PC-3 (cell line): ENCODE data around the gene OBP2A. TPM values are rescaled to one million over a fixed set of nuclear protein-coding genes. Genes with fewer than 3 reads are reported as not detected.

Experiments used
- ATAC-seq: fragments of 200-7000 bp; cut with Tn5 transposase; 2 replicates; pipeline ENCODE4 v1.9.1; 2020; ENCODE audit warnings: mild to moderate bottlenecking, moderate library complexity
- BruUV-seq: library from RNA; stranded (reverse); fragments of 400-500 nt; replicated peaks from 2 replicates; lab custom pipeline; 2021; lab: Mats Ljungman, UMichigan
- CTCF ChIA-PET: fragments of 300-600 bp; sonication (Branson Sonifier 250); formaldehyde crosslinking; loops from one replicate; lab custom pipeline; 2022; ENCODE audit warnings: antibody characterized with exemption; lab: Charles Lee
- POLR2A ChIA-PET: fragments of 300-600 bp; sonication (Branson Sonifier 250); formaldehyde crosslinking; loops from one replicate; lab custom pipeline; 2022; ENCODE audit warnings: antibody characterized with exemption; ENCODE audit not compliant: unreplicated experiment; lab: Charles Lee
- DNase-seq: peaks from one replicate; pipeline ENCODE4 v3.0.0-alpha.2; 2015
- H2AFZ ChIP-seq: fragments of 300-600 bp; sonication (generic); 2 replicates; pipeline ENCODE4 v1.6.0; 2016; ENCODE audit warnings: antibody characterized with exemption, low read length
- H3F3A ChIP-seq: fragments of 300-600 bp; sonication (generic); one replicate; pipeline ENCODE4 v1.6.0; 2017; ENCODE audit warnings: antibody characterized with exemption, low read length, control low read depth, mild to moderate bottlenecking; ENCODE audit not compliant: unreplicated experiment
- H3K27ac ChIP-seq: fragments of 300-600 bp; sonication (generic); 2 replicates; pipeline ENCODE4 v1.5.1; 2016; ENCODE audit warnings: mild to moderate bottlenecking, low read length
- H3K27me3 ChIP-seq: fragments of 300-600 bp; sonication (generic); 2 replicates; pipeline ENCODE4 v1.6.1; 2016; ENCODE audit warnings: low read length, mixed read lengths
- H3K36me3 ChIP-seq: fragments of 300-600 bp; sonication (generic); 2 replicates; pipeline ENCODE4 v1.6.1; 2016; ENCODE audit warnings: low read depth, mixed run types, low read length, mixed read lengths
- H3K4me1 ChIP-seq: fragments of 300-600 bp; sonication (generic); 2 replicates; pipeline ENCODE4 v1.5.1; 2016; ENCODE audit warnings: low read length; ENCODE audit not compliant: insufficient read depth
- H3K4me2 ChIP-seq: fragments of 300-600 bp; sonication (generic); 2 replicates; pipeline ENCODE4 v1.6.0; 2016; ENCODE audit warnings: low read length
- H3K4me3 ChIP-seq: fragments of 300-600 bp; sonication (generic); 2 replicates; pipeline ENCODE4 v1.5.1; 2016; ENCODE audit warnings: mild to moderate bottlenecking, low read length, mixed read lengths
- H3K79me2 ChIP-seq: fragments of 300-600 bp; sonication (generic); 2 replicates; pipeline ENCODE4 v1.6.1; 2017; ENCODE audit warnings: low read length, mixed read lengths
- H3K9ac ChIP-seq: fragments of 300-600 bp; sonication (generic); 2 replicates; pipeline ENCODE4 v1.6.0; 2016; ENCODE audit warnings: mild to moderate bottlenecking, low read length
- H3K9me2 ChIP-seq: fragments of 300-600 bp; sonication (generic); replicated peaks from 2 replicates; pipeline ENCODE4 v1.6.1; 2016; ENCODE audit warnings: mixed run types, low read length, mixed read lengths
- H3K9me3 ChIP-seq: fragments of 300-600 bp; sonication (generic); 2 replicates; pipeline ENCODE4 v1.6.1; 2016; ENCODE audit warnings: low read length, mixed read lengths
- H4K20me1 ChIP-seq: fragments of 300-600 bp; sonication (generic); 2 replicates; pipeline ENCODE4 v1.6.1; 2016; ENCODE audit warnings: low read length, mixed read lengths
- CTCF ChIP-seq: fragments of 300-600 bp; sonication (generic); conservative IDR thresholded peaks from 2 replicates; pipeline ENCODE4 v1.5.1; 2017; ENCODE audit warnings: antibody characterized with exemption, low read depth, mild to moderate bottlenecking, low read length
- EZH2 ChIP-seq: fragments of 300-600 bp; sonication (generic); IDR thresholded peaks from one replicate; pipeline ENCODE4 v1.6.1; 2017; ENCODE audit warnings: antibody characterized with exemption, mild to moderate bottlenecking, low read length; ENCODE audit not compliant: unreplicated experiment
- EZH2phosphoT487 ChIP-seq: fragments of 300-600 bp; sonication (generic); IDR thresholded peaks from 2 replicates; pipeline ENCODE4 v1.6.1; 2018; ENCODE audit warnings: mild to moderate bottlenecking, antibody characterized with exemption, low read length, borderline replicate concordance
- intact Hi-C: fragments of 100-400 bp; cut with micrococcal nuclease; formaldehyde crosslinking; loops from 2 replicates; pipeline ENCODE4 v1.9.0; 2023
- total RNA-seq: library from RNA; depleted of rRNA; stranded (reverse); fragments of >200 nt; gene quantifications from 2 replicates; pipeline ENCODE4 v1.2.3, GENCODE V29; 2014

OBP2A gene
- total RNA-seq, 1 experiment from 2014 or later, result not detected

- H3K27me3 ChIP-seq, result peaks cover 15% of the 10 kb centered on the region; the same call in 1 of the 2 replicates
- H2AFZ ChIP-seq, result no peak overlapping the region
- BruUV-seq, result no TSS peak
- no peaks in the 10 kb centered on the region for H3K9me2 ChIP-seq
- no peak overlapping the region for H3K4me2 ChIP-seq
- H3K9me3 ChIP-seq, result no peaks in the 10 kb centered on the region
- H3K27ac ChIP-seq, result no peak overlapping the region
- H3K4me1 ChIP-seq, result no peaks in the 10 kb centered on the region
- no peaks in the 10 kb centered on the region for H3K79me2 ChIP-seq
- H3K9ac ChIP-seq, result no peak overlapping the region
- H3F3A ChIP-seq, result no peaks in the 10 kb centered on the region
- H3K4me3 ChIP-seq, result no peak overlapping the region
- no peak for TF ChIP-seq CTCF
- TF ChIP-seq EZH2phosphoT487, result no peak
- no peak for TF ChIP-seq EZH2
- ChIA-PET CTCF (interaction anchor here (0.6 kb wide), 1 partner anchor 11 kb away, joined by 3 read pairs; no protein-coding TSS in a partner anchor), POLR2A (no interaction called here)
- H3K36me3 ChIP-seq, result no peaks in the 10 kb centered on the region; the same call in 1 of the 2 replicates
- H4K20me1 ChIP-seq, result no peaks in the 10 kb centered on the region
- DNase-seq, result no peak
- intact Hi-C loops, result no loop called here
- ATAC-seq, result no peak
Measured at GRCh38 chr9:135568026-135568425, 22.1 kb downstream of the OBP2A start.

- no peaks in the 10 kb centered on the region for H4K20me1 ChIP-seq
- ChIA-PET POLR2A (no interaction called here), CTCF (interaction anchor here (0.5 kb wide), 1 partner anchor 28 kb away, joined by 3 read pairs; no protein-coding TSS in a partner anchor)
- no peaks in the 10 kb centered on the region for H3K79me2 ChIP-seq
- no peaks in the 10 kb centered on the region; the same call in 1 of the 2 replicates for H3K36me3 ChIP-seq
- ATAC-seq (no peak), DNase-seq (no peak)
- peaks cover 15% of the 10 kb centered on the region; the same call in 1 of the 2 replicates for H3K27me3 ChIP-seq
- no peak overlapping the region for H2AFZ ChIP-seq
- BruUV-seq, result no TSS peak
- H3K9ac ChIP-seq, result no peak overlapping the region
- H3K27ac ChIP-seq, result no peak overlapping the region
- H3K9me2 ChIP-seq, result no peaks in the 10 kb centered on the region
- no peak overlapping the region for H3K4me2 ChIP-seq
- TF ChIP-seq CTCF (no peak), EZH2phosphoT487 (no peak), EZH2 (no peak)
- no peaks in the 10 kb centered on the region for H3K9me3 ChIP-seq
- H3F3A ChIP-seq, result no peaks in the 10 kb centered on the region
- intact Hi-C loops, result no loop called here
- H3K4me1 ChIP-seq, result no peaks in the 10 kb centered on the region
- no peak overlapping the region for H3K4me3 ChIP-seq
Measured at GRCh38 chr9:135570456-135570855, 24.5 kb downstream of the OBP2A start.

- ChIA-PET POLR2A (no interaction called here), CTCF (no interaction called here)
- ATAC-seq (no peak), DNase-seq (no peak)
- no peak overlapping the region for H3K4me2 ChIP-seq
- no peaks in the 10 kb centered on the region for H3K9me2 ChIP-seq
- H3K27ac ChIP-seq, result no peak overlapping the region
- H3K9me3 ChIP-seq, result no peaks in the 10 kb centered on the region
- intact Hi-C loops, result no loop called here
- no peaks in the 10 kb centered on the region for H3K4me1 ChIP-seq
- H2AFZ ChIP-seq, result no peak overlapping the region
- no TSS peak for BruUV-seq
- H3K4me3 ChIP-seq, result no peak overlapping the region
- no peak overlapping the region for H3K9ac ChIP-seq
- TF ChIP-seq EZH2phosphoT487 (no peak), CTCF (no peak), EZH2 (no peak)
- H3K27me3 ChIP-seq, result peaks cover 15% of the 10 kb centered on the region; the same call in 1 of the 2 replicates
- H3K36me3 ChIP-seq, result no peaks in the 10 kb centered on the region; the same call in 1 of the 2 replicates
- H3K79me2 ChIP-seq, result no peaks in the 10 kb centered on the region
- H3F3A ChIP-seq, result no peaks in the 10 kb centered on the region
- H4K20me1 ChIP-seq, result no peaks in the 10 kb centered on the region
Measured at GRCh38 chr9:135572233-135572632, 26.3 kb downstream of the OBP2A start.
